Measurements from ENCODE around the gene USP7. TPM values are rescaled to one million over a fixed set of nuclear protein-coding genes. Genes with fewer than 3 reads are reported as not detected.

USP7 gene
- total RNA-seq, 2 experiments from 2014 or later: 259 to 268 TPM

- Mint-ChIP-seq H3K4me3 (no peak overlapping the region), H3K4me1 (ENCODE audit: low read depth) (no peaks in the 10 kb centered on the region), H3K9me3 (no peaks in the 10 kb centered on the region), H3K27ac (no peak overlapping the region), H3K27me3 (no peaks in the 10 kb centered on the region), H3K36me3 (ENCODE audit: low read depth) (no peaks in the 10 kb centered on the region)
- no peak for TF ChIP-seq CTCF (IDR thresholded peaks at IDR 0.05)
- POLR2A ChIA-PET: interaction anchor here (0.6 kb wide), 1 partner anchor 414 kb away, joined by 3 read pairs; no protein-coding TSS in a partner anchor
- Histone ChIP-seq H3K9me3 (ENCODE audit: control insufficient read depth in 1 of 2, insufficient read depth in 1 of 2, low read length in 2 of 2) (no peaks in the 10 kb centered on the region), H3K4me3 (ENCODE audit: low read length) (no peak overlapping the region), H3K27me3 (ENCODE audit: control insufficient read depth in 1 of 2, insufficient read depth in 2 of 2, low read length in 2 of 2) (no peaks in the 10 kb centered on the region), H3K27ac (ENCODE audit: low read depth in 1 of 2, low read length in 2 of 2) (no peak overlapping the region), H3K4me1 (ENCODE audit: insufficient read depth, low read length) (no peaks in the 10 kb centered on the region), H3K36me3 (ENCODE audit: insufficient read depth, low read length) (no peaks in the 10 kb centered on the region)
- CTCF ChIA-PET: no interaction called here
- ATAC-seq (ENCODE audit: poor library complexity) (no peak), DNase-seq (no peak)
- intact Hi-C loops (cut with DNase I, micrococcal nuclease): no loop called here
These were observed 34.4 kb upstream of the USP7 start for GRCh38 chr16:8998108-8998507.

- H3K27me3 ChIP-seq (ENCODE audit: control insufficient read depth in 1 of 2, insufficient read depth in 2 of 2, low read length in 2 of 2): no peaks in the 10 kb centered on the region
- H3K27ac Mint-ChIP-seq: no peak overlapping the region
- no peaks in the 10 kb centered on the region for H3K4me1 ChIP-seq (ENCODE audit: insufficient read depth, low read length)
- ATAC-seq (ENCODE audit: poor library complexity): no peak
- no peaks in the 10 kb centered on the region for H3K36me3 Mint-ChIP-seq (ENCODE audit: low read depth)
- POLR2A ChIA-PET: no interaction called here
- no peaks in the 10 kb centered on the region for H3K9me3 ChIP-seq (ENCODE audit: control insufficient read depth in 1 of 2, insufficient read depth in 1 of 2, low read length in 2 of 2)
- no peaks in the 10 kb centered on the region for H3K27me3 Mint-ChIP-seq
- CTCF ChIA-PET: no interaction called here
- H3K4me1 Mint-ChIP-seq (ENCODE audit: low read depth): no peaks in the 10 kb centered on the region
- H3K27ac ChIP-seq (ENCODE audit: low read depth in 1 of 2, low read length in 2 of 2): no peak overlapping the region
- H3K36me3 ChIP-seq (ENCODE audit: insufficient read depth, low read length): no peaks in the 10 kb centered on the region
- no peak for DNase-seq
- H3K4me3 Mint-ChIP-seq: no peak overlapping the region
- intact Hi-C loops (cut with DNase I, micrococcal nuclease): no loop called here
- no peak for TF ChIP-seq CTCF (IDR thresholded peaks at IDR 0.05)
- no peaks in the 10 kb centered on the region for H3K9me3 Mint-ChIP-seq
- H3K4me3 ChIP-seq (ENCODE audit: low read length): no peak overlapping the region
These were observed 33.2 kb upstream of the USP7 start for GRCh38 chr16:8996891-8997290.

GRCh38 chr16:8990445-8990844 lies 26.7 kb upstream of the USP7 start:
- ATAC-seq (ENCODE audit: poor library complexity) (no peak), DNase-seq (no peak)
- Mint-ChIP-seq H3K27ac (no peak overlapping the region), H3K4me3 (no peak overlapping the region), H3K36me3 (ENCODE audit: low read depth) (no peaks in the 10 kb centered on the region), H3K9me3 (no peaks in the 10 kb centered on the region), H3K4me1 (ENCODE audit: low read depth) (no peaks in the 10 kb centered on the region), H3K27me3 (no peaks in the 10 kb centered on the region)
- H3K27ac ChIP-seq (ENCODE audit: low read depth in 1 of 2, low read length in 2 of 2): no peak overlapping the region
- ChIA-PET POLR2A (no interaction called here), CTCF (no interaction called here)
- H3K4me1 ChIP-seq (ENCODE audit: insufficient read depth, low read length): no peaks in the 10 kb centered on the region
- H3K36me3 ChIP-seq (ENCODE audit: insufficient read depth, low read length): no peaks in the 10 kb centered on the region
- no peak for TF ChIP-seq CTCF (IDR thresholded peaks at IDR 0.05)
- no peaks in the 10 kb centered on the region for H3K9me3 ChIP-seq (ENCODE audit: control insufficient read depth in 1 of 2, insufficient read depth in 1 of 2, low read length in 2 of 2)
- no peaks in the 10 kb centered on the region for H3K27me3 ChIP-seq (ENCODE audit: control insufficient read depth in 1 of 2, insufficient read depth in 2 of 2, low read length in 2 of 2)
- H3K4me3 ChIP-seq (ENCODE audit: low read length): no peak overlapping the region
- intact Hi-C loops (cut with DNase I, micrococcal nuclease): loop anchor here in 1 of 2 experiments (1.0 kb wide), 1 partner anchor 18 kb away; no protein-coding TSS in a partner anchor

Data from CD4-positive, alpha-beta T cell (primary cell).